Nephron (organoid): ENCODE data around the gene PITPNB.
A peak's percentile ranks its signal among the peaks of the same experiment; 100 is the strongest.

Experiments
- H3K27ac Mint-ChIP-seq, 3 experiments: 2 replicates each; pipeline ENCODE4 v1.8.0; 2020; ENCODE audit warnings: mixed read lengths in 3 of 3, mild to moderate bottlenecking in 2 of 3, moderate library complexity in 1 of 3
- H3K27me3 Mint-ChIP-seq: 2 replicates; pipeline ENCODE4 v1.8.0; 2021; ENCODE audit warnings: low read depth, mild to moderate bottlenecking, moderate library complexity, mixed read lengths
- H3K36me3 Mint-ChIP-seq: 2 replicates; pipeline ENCODE4 v1.8.0; 2020; ENCODE audit warnings: low read depth, mixed read lengths
- H3K4me1 Mint-ChIP-seq: 2 replicates; pipeline ENCODE4 v1.8.0; 2020; ENCODE audit warnings: mixed read lengths
- H3K4me3 Mint-ChIP-seq, 3 experiments: 2 replicates each; pipeline ENCODE4 v1.8.0; 2020; ENCODE audit warnings: mild to moderate bottlenecking in 3 of 3, mixed read lengths in 3 of 3, moderate library complexity in 2 of 3
- H3K9me3 Mint-ChIP-seq: 2 replicates; pipeline ENCODE4 v1.8.0; 2020; ENCODE audit warnings: mixed read lengths
- TF ChIP-seq, protein P1 (sequence below), 3 experiments: fragments of 200-600 bp; sonication (generic); IDR thresholded peaks; one replicate each; pipeline ENCODE4 v1.5.0; 2021; ENCODE audit warnings: antibody characterized with exemption in 3 of 3; ENCODE audit not compliant: unreplicated experiment in 3 of 3

Gene PITPNB

DNA sequence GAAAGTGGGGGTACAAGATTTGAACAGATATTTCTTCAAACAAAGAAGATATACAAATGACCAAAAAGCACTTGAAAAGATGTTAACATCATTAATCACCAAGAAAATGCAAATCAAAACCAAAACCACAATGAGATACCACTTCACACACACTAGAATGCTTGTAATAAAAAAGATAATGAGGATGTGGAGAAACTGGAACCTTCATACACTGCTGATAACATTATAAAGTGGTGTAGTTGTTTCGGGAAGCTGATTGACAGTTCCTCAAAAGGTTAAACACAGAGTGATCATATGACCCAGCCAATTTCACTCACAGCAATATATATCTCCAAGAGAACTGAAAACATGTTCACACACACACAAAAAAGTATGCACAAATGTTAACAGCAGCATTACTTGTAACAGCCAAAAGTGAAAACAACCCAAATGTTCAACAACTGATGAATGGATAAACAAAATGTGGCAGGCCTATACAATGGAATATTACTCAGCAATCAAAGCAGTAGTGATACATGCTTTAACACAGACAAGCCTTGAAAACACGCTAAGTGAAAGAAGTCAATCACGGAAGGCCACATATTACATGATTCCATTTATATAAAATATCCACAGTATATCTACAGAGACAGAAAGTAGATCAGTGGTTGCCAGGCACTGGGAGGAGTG, 15.1 kb downstream of the PITPNB start:
- Mint-ChIP-seq H3K4me3 (no peak overlapping the region), H3K9me3 (no peaks in the 10 kb centered on the region), H3K4me1 (no peaks in the 10 kb centered on the region), H3K27me3 (no peaks in the 10 kb centered on the region), H3K27ac (no peak overlapping the region), H3K36me3 (peaks cover 67% of the 10 kb centered on the region)
- TF ChIP-seq, protein P1, sequence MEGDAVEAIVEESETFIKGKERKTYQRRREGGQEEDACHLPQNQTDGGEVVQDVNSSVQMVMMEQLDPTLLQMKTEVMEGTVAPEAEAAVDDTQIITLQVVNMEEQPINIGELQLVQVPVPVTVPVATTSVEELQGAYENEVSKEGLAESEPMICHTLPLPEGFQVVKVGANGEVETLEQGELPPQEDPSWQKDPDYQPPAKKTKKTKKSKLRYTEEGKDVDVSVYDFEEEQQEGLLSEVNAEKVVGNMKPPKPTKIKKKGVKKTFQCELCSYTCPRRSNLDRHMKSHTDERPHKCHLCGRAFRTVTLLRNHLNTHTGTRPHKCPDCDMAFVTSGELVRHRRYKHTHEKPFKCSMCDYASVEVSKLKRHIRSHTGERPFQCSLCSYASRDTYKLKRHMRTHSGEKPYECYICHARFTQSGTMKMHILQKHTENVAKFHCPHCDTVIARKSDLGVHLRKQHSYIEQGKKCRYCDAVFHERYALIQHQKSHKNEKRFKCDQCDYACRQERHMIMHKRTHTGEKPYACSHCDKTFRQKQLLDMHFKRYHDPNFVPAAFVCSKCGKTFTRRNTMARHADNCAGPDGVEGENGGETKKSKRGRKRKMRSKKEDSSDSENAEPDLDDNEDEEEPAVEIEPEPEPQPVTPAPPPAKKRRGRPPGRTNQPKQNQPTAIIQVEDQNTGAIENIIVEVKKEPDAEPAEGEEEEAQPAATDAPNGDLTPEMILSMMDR (IDR thresholded peaks at IDR 0.05; ENCODE audit: unreplicated experiment in 3 of 3): no peak

DNA sequence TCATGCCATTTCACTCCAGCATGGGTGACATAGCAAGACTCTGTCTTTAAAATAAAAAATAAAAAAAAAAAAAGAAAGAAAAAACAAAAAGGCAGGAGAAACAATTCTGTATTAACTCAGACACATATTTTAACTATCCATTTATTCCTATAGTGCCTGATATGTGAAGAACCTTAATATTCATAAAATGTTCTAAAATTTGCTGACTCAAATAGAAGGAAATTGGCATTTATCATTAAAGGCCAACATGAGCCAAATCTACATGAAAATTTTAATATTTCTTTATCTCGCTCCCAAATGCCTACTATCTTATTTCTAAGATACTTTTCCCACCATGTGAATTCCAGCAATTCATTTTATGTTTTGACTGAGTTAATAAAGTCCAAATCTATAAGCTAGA, 18.9 kb downstream of the PITPNB start:
- no peaks in the 10 kb centered on the region for H3K4me1 Mint-ChIP-seq
- TF ChIP-seq, protein P1 (IDR thresholded peaks at IDR 0.05; ENCODE audit: unreplicated experiment in 3 of 3): no peak
- H3K4me3 Mint-ChIP-seq: no peak overlapping the region
- H3K9me3 Mint-ChIP-seq: no peaks in the 10 kb centered on the region
- no peaks in the 10 kb centered on the region for H3K27me3 Mint-ChIP-seq
- H3K36me3 Mint-ChIP-seq: peaks cover 66% of the 10 kb centered on the region
- H3K27ac Mint-ChIP-seq: peak overlapping the region in 1 of 3 experiments; percentile 68

DNA sequence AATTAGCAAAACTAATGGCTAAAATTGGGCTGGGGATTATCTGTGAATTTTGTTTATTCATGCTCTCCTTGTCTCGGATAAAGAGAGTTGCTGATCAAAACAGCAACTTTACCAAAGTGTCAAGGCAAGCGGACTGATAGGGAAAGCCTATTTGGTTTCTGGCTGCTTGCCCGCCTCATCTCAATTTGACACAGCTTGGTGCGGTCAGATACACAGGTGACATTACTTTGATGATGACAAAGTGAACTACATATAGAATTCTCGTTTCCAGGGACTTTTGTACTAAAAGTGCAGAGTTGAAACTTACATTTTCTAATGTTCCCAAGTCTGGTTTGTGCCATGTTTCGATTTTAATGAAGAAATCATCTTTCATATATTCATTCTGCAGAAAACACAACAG, 22.8 kb downstream of the PITPNB start:
- no peak overlapping the region for H3K4me3 Mint-ChIP-seq
- no peaks in the 10 kb centered on the region for H3K4me1 Mint-ChIP-seq
- TF ChIP-seq, protein P1 (IDR thresholded peaks at IDR 0.05; ENCODE audit: unreplicated experiment in 3 of 3): no peak
- H3K36me3 Mint-ChIP-seq: peaks cover 72% of the 10 kb centered on the region
- no peaks in the 10 kb centered on the region for H3K27me3 Mint-ChIP-seq
- no peak overlapping the region for H3K27ac Mint-ChIP-seq
- no peaks in the 10 kb centered on the region for H3K9me3 Mint-ChIP-seq

DNA sequence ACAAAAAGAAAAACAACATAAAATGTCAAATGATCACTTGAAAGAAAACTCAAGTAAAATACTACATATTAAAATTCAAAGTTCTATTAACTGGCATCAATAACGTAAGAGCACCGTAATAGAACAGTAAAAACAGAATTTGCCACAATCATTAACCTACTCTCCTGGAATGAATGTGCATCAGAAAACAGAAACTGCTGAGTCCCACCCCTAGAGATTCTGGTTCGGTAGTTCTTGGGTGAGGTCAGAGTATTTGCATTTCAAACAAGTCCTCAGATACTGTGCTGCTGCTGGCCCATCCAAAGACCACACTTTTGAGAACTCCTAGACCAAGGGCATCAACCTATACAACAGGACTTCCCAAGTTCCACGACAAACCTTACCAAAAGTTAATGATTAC, 23.5 kb downstream of the PITPNB start:
- no peaks in the 10 kb centered on the region for H3K4me1 Mint-ChIP-seq
- H3K36me3 Mint-ChIP-seq: peaks cover 70% of the 10 kb centered on the region
- TF ChIP-seq, protein P1 (IDR thresholded peaks at IDR 0.05; ENCODE audit: unreplicated experiment in 3 of 3): no peak
- no peak overlapping the region for H3K4me3 Mint-ChIP-seq
- no peaks in the 10 kb centered on the region for H3K27me3 Mint-ChIP-seq
- H3K27ac Mint-ChIP-seq: peak overlapping the region in 1 of 3 experiments; percentile 58
- H3K9me3 Mint-ChIP-seq: no peaks in the 10 kb centered on the region

DNA sequence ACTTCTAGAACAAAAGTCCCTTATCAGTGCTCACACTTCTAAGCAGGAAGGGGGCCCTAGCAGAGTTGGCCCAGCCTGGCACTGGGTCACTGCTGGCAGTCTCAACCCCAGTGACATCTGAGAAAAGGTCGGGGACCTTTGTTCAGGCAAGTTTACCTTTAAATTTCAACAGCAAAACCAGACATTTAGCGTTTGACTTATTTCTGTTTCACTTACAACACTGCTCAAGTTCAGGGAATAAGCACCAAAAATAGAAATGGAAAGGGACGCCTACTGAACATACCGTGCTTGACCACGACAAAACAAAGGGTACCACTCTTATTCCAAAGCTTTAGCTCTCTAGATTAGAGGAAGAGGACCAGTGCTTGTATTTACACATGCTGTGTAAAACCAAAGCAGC, 26.2 kb downstream of the PITPNB start:
- Mint-ChIP-seq H3K9me3 (no peaks in the 10 kb centered on the region), H3K4me1 (no peaks in the 10 kb centered on the region), H3K27me3 (no peaks in the 10 kb centered on the region), H3K4me3 (no peak overlapping the region), H3K36me3 (peaks cover 72% of the 10 kb centered on the region), H3K27ac (no peak overlapping the region)
- TF ChIP-seq, protein P1 (IDR thresholded peaks at IDR 0.05; ENCODE audit: unreplicated experiment in 3 of 3): no peak

DNA sequence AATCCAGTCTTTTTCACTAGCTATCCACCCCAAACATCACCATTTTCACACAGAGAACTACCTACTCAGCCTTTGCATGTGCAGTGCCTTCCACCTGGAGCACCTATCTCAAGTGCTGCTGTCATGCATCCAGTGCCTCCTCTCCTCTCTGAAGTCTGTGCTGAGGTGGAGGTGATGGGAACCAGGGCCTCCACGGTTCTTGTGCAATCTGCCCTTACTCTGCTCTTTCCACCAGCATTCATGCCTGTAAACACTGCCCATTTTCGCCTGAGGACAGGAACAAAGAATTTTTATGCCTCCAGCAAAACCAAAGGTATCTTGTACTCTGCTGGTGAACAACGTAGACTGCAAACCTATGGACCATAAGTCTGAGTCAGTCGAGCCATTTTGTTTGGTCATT, 27.0 kb downstream of the PITPNB start:
- Mint-ChIP-seq H3K27ac (no peak overlapping the region), H3K36me3 (peaks cover 67% of the 10 kb centered on the region), H3K9me3 (no peaks in the 10 kb centered on the region), H3K4me1 (no peaks in the 10 kb centered on the region), H3K27me3 (no peaks in the 10 kb centered on the region), H3K4me3 (no peak overlapping the region)
- TF ChIP-seq, protein P1 (IDR thresholded peaks at IDR 0.05; ENCODE audit: unreplicated experiment in 3 of 3): no peak
